GM23338 (cell line): ENCODE measurements around the gene UNC13D. TPM values are rescaled to one million over a fixed set of nuclear protein-coding genes. Genes with fewer than 3 reads are reported as not detected.

Experiments used
- ATAC-seq: fragments of 200-7000 bp; cut with Tn5 transposase; 3 replicates; pipeline ENCODE4 v1.9.1; 2020
- DNase-seq: peaks from one replicate; pipeline ENCODE4 v3.0.0-alpha.2; 2015; ENCODE audit warnings: low spot score
- H2AFZ ChIP-seq: fragments of 200-600 bp; sonication (generic); 2 replicates; pipeline ENCODE4 v1.8.0; 2016; ENCODE audit warnings: antibody characterized with exemption, mild to moderate bottlenecking, moderate library complexity
- H3F3A ChIP-seq: fragments of 200-600 bp; sonication (generic); replicated peaks from 2 replicates; pipeline ENCODE4 v1.8.0; 2017; ENCODE audit warnings: antibody characterized with exemption, mixed run types, low read depth
- H3K27ac ChIP-seq: fragments of 200-600 bp; sonication (generic); 2 replicates; pipeline ENCODE4 v1.6.1; 2016; ENCODE audit warnings: low read depth
- H3K27me3 ChIP-seq: fragments of 200-600 bp; sonication (generic); 2 replicates; pipeline ENCODE4 v1.8.0; 2016; ENCODE audit warnings: mild to moderate bottlenecking, mixed run types, moderate library complexity; ENCODE audit not compliant: insufficient read depth
- H3K36me3 ChIP-seq: fragments of 200-600 bp; sonication (generic); 2 replicates; pipeline ENCODE4 v1.8.0; 2016; ENCODE audit warnings: mild to moderate bottlenecking; ENCODE audit not compliant: insufficient read depth
- H3K4me1 ChIP-seq: fragments of 200-600 bp; sonication (generic); 2 replicates; pipeline ENCODE4 v1.8.0; 2016; ENCODE audit warnings: mild to moderate bottlenecking, moderate library complexity; ENCODE audit not compliant: insufficient read depth
- H3K4me2 ChIP-seq: fragments of 200-600 bp; sonication (generic); 2 replicates; pipeline ENCODE4 v1.7.1; 2017; ENCODE audit warnings: mixed run types
- H3K4me3 ChIP-seq: fragments of 200-600 bp; sonication (generic); 2 replicates; pipeline ENCODE4 v1.6.1; 2016; ENCODE audit warnings: mixed run types
- H3K79me2 ChIP-seq: fragments of 200-600 bp; sonication (generic); replicated peaks from 2 replicates; pipeline ENCODE4 v1.8.0; 2017; ENCODE audit warnings: mild to moderate bottlenecking; ENCODE audit not compliant: insufficient read depth
- H3K9me2 ChIP-seq: fragments of 200-600 bp; sonication (generic); 2 replicates; pipeline ENCODE4 v1.8.0; 2017; ENCODE audit not compliant: insufficient read depth
- H4K20me1 ChIP-seq: fragments of 200-600 bp; sonication (generic); replicated peaks from 2 replicates; pipeline ENCODE4 v1.8.0; 2017; ENCODE audit warnings: mild to moderate bottlenecking; ENCODE audit not compliant: insufficient read depth
- H3K27ac Mint-ChIP-seq: 2 replicates; pipeline ENCODE4 v1.8.0; 2020; ENCODE audit warnings: inconsistent platforms, mild to moderate bottlenecking, moderate library complexity, mixed read lengths
- H3K27me3 Mint-ChIP-seq: 3 replicates; pipeline ENCODE4 v1.8.0; 2022; ENCODE audit warnings: low read depth, mild to moderate bottlenecking, moderate library complexity, mixed read lengths, inconsistent platforms; ENCODE audit not compliant: insufficient read depth, poor library complexity
- H3K36me3 Mint-ChIP-seq: 3 replicates; pipeline ENCODE4 v1.8.0; 2021; ENCODE audit warnings: low read depth, mild to moderate bottlenecking, inconsistent platforms, moderate library complexity, mixed read lengths
- H3K4me1 Mint-ChIP-seq: 3 replicates; pipeline ENCODE4 v1.8.0; 2020; ENCODE audit warnings: mild to moderate bottlenecking, inconsistent platforms, mixed read lengths
- H3K4me3 Mint-ChIP-seq: 3 replicates; pipeline ENCODE4 v1.8.0; 2021; ENCODE audit warnings: moderate library complexity, mild to moderate bottlenecking, inconsistent platforms, mixed read lengths
- H3K9me3 Mint-ChIP-seq: 3 replicates; pipeline ENCODE4 v1.8.0; 2020; ENCODE audit warnings: moderate library complexity, mild to moderate bottlenecking, inconsistent platforms, mixed read lengths
- ETS1 ChIP-seq: IDR thresholded peaks from 2 replicates; pipeline ENCODE4 v1.6.1; 2016; ENCODE audit warnings: antibody characterized with exemption
- EZH2 ChIP-seq: fragments of 200-600 bp; sonication (generic); IDR thresholded peaks from one replicate; pipeline ENCODE4 v1.8.0; 2017; ENCODE audit warnings: antibody characterized with exemption, mild to moderate bottlenecking, low read depth; ENCODE audit not compliant: unreplicated experiment
- EZH2phosphoT487 ChIP-seq: fragments of 200-600 bp; sonication (generic); IDR thresholded peaks from one replicate; pipeline ENCODE4 v1.8.1; 2018; ENCODE audit warnings: antibody characterized with exemption; ENCODE audit not compliant: unreplicated experiment
- JUNB ChIP-seq: IDR thresholded peaks from one replicate; pipeline ENCODE4 v1.6.1; 2016; ENCODE audit warnings: antibody characterized with exemption; ENCODE audit not compliant: unreplicated experiment
- ZNF114 ChIP-seq: fragments of 250-450 bp; sonication (Bioruptor Pico); IDR thresholded peaks from 2 replicates; pipeline ENCODE4 v1.5.0; 2020; ENCODE audit warnings: mild to moderate bottlenecking, moderate library complexity
- ZNF462 ChIP-seq: fragments of 250-450 bp; sonication (Bioruptor Pico); IDR thresholded peaks from 2 replicates; pipeline ENCODE4 v1.5.0; 2020; ENCODE audit warnings: mild to moderate bottlenecking, moderate library complexity
- polyA plus RNA-seq: library from polyadenylated mRNA; unstranded; fragments of >200 nt; fragmentation: Nextera tagmentation; extraction: Ambion mirVana; gene quantifications from 2 replicates; pipeline ENCODE4 v1.2.1, GENCODE V29; 2016
- total RNA-seq: library from RNA; depleted of rRNA; stranded (reverse); fragments of >200 nt; shearing (Covaris generic); gene quantifications from 2 replicates; pipeline ENCODE4 v1.2.3, GENCODE V29; 2014

UNC13D gene
- total and polyA plus RNA-seq, 2 experiments from 2014 or later, result 5.9 to 10.8 TPM

- H3K27ac ChIP-seq, result peak overlapping the region; percentile 73
- peak; percentile 23 for ATAC-seq
- no peak overlapping the region for H3K4me3 Mint-ChIP-seq
These were observed 10.7 kb upstream of the UNC13D start for GRCh38 chr17:75854881-75855309.

GRCh38 chr17:75854101-75854748 is 10.0 kb upstream of the UNC13D start:
- H2AFZ ChIP-seq, result no peak overlapping the region
- TF ChIP-seq JUNB (no peak), ZNF462 (CRISPR knock-in tag) (no peak), EZH2 (no peak), EZH2phosphoT487 (no peak), ETS1 (no peak), ZNF114 (CRISPR knock-in tag) (no peak)
- H3K4me1 ChIP-seq, result peaks cover 6% of the 10 kb centered on the region
- Mint-ChIP-seq H3K27ac (no peak overlapping the region; the same call in 1 of the 2 replicates), H3K4me3 (no peak overlapping the region), H3K9me3 (no peaks in the 10 kb centered on the region), H3K4me1 (peaks cover 9% of the 10 kb centered on the region), H3K36me3 (peaks cover 25% of the 10 kb centered on the region; the same call in 2 of the 3 replicates), H3K27me3 (peaks cover 3% of the 10 kb centered on the region)
- peaks cover 12% of the 10 kb centered on the region for H3F3A ChIP-seq
- H3K4me3 ChIP-seq, result peak overlapping the region; percentile 64
- 0 out of 2 replicates have a peak, but pooled peaks cover 10% of the 10 kb centered on the region for H4K20me1 ChIP-seq
- peaks cover 7% of the 10 kb centered on the region; the same call in 1 of the 2 replicates for H3K36me3 ChIP-seq
- ATAC-seq (no peak), DNase-seq (no peak)
- no peaks in the 10 kb centered on the region for H3K9me2 ChIP-seq
- H3K27me3 ChIP-seq, result no peaks in the 10 kb centered on the region
- H3K4me2 ChIP-seq, result peak overlapping the region; percentile 87
- peak overlapping the region; percentile 73 for H3K27ac ChIP-seq
- peaks cover 20% of the 10 kb centered on the region for H3K79me2 ChIP-seq

More at GRCh38 chr17:75854881-75855309, 10.7 kb upstream of the UNC13D start:
- Histone ChIP-seq H3K4me2 (peak overlapping the region; percentile 87), H3F3A (peaks cover 9% of the 10 kb centered on the region; the same call in 1 of the 2 replicates), H3K4me3 (peak overlapping the region; percentile 64), H3K9me2 (no peaks in the 10 kb centered on the region), H3K27me3 (no peaks in the 10 kb centered on the region), H3K79me2 (peaks cover 20% of the 10 kb centered on the region), H4K20me1 (0 out of 2 replicates have a peak, but pooled peaks cover 10% of the 10 kb centered on the region), H2AFZ (no peak overlapping the region), H3K4me1 (peaks cover 6% of the 10 kb centered on the region), H3K36me3 (peaks cover 7% of the 10 kb centered on the region; the same call in 1 of the 2 replicates)
- peaks cover 19% of the 10 kb centered on the region; the same call in 2 of the 3 replicates for H3K36me3 Mint-ChIP-seq
- peaks cover 9% of the 10 kb centered on the region for H3K4me1 Mint-ChIP-seq
- no peaks in the 10 kb centered on the region for H3K9me3 Mint-ChIP-seq
- no peak overlapping the region for H3K27ac Mint-ChIP-seq
- TF ChIP-seq JUNB (no peak), ETS1 (no peak)
- no peak for DNase-seq
- H3K27me3 Mint-ChIP-seq, result peaks cover 3% of the 10 kb centered on the region
